NOMO-1 (cell line): ENCODE results near the gene DENND1A.

ENCODE experiments used
- DNase-seq, 2 experiments: peaks; one replicate each; lab custom pipeline; 2025; ENCODE audit not compliant: unreplicated experiment in 2 of 2; lab: John Stamatoyannopoulos, UW

Gene DENND1A

GRCh38 chr9:123775289-123776284 is 154.3 kb downstream of the DENND1A start:
- no peak for DNase-seq

GRCh38 chr9:123773783-123774182 is 156.1 kb downstream of the DENND1A start:
- DNase-seq, result peak in 1 of 2 experiments; percentile 41

GRCh38 chr9:123772967-123773366 is 157.0 kb downstream of the DENND1A start:
- peak; percentile 46 to 60 for DNase-seq

DNA sequence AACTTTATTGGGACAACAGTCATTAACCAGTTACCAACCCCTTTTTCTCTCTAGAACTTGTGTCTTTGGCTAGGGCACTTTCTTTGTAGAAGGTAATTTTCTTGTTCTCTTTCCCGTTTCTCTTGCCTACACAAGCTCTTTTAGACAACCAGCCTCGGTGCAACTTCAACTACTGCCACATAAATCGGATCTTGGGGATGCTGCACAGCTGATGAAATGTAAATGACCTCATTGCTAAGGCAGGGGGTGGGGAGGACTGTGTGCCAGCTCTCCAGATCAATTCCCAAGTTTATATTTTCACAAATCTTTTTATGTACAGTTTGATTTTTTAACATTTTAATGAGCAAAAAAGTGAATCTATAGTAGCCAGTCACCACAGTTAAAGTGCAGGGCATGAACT is 157.6 kb downstream of the DENND1A start:
- no peak for DNase-seq

- DNase-seq, result no peak
Measured at GRCh38 chr9:123771690-123772089, 158.2 kb downstream of the DENND1A start.

- no peak for DNase-seq
Measured at GRCh38 chr9:123769719-123770118, 160.2 kb downstream of the DENND1A start.

GRCh38 chr9:123763910-123764588 is 165.9 kb downstream of the DENND1A start:
- DNase-seq, result no peak

DNA sequence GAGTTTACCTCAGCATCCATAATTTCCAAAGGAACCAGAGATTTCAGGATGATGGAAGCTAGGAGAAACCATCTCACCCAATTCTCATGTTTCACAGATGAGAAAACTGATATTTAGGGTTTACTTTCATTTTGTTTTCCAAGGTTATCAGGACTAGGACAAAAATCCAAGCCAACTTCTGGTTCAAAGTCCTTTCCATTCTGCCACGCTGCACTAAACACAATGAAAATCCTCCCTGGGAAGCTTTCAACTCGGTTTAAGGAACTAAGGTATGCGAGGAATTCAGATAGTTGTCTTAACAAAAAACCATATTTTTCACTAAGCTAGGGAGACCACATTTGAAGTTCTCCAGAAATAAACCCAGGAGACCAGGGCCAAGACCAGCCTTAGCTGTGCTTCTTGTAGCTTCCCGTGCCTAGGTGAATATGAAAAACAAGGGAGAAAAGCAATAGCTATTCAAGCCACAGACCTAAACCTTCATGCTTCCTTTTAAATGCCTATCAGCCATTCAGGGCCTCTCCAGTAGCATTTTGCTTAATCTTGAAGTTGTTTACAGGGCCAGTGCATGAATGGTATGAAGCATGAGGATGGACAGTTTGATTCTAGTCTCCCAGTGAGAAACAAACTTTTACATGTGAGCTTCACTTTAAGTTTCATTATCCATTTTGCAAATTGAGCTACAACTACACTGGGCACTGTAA is 167.9 kb downstream of the DENND1A start:
- DNase-seq, result no peak

DNA sequence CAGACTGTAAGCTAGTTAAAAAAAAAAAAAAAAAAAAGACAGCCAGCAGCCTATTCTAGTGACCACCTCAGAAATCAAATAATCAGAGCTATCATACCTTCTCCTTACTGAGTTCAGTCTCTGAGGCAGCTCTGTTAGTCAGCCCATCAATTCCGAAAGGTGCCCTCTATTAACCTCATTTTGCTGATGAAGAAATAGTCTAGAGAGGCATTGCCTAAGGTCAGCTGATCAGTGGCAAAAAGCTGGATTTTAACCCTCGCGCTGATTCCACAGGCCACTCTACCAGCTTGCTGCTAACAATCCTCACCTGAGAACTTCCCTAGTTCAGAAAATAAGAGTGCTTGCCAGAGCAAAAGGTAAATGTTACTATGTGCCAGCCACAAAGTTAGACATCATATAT is 172.0 kb downstream of the DENND1A start:
- no peak for DNase-seq

GRCh38 chr9:123757547-123757946 is 172.4 kb downstream of the DENND1A start:
- DNase-seq, result no peak

DNA sequence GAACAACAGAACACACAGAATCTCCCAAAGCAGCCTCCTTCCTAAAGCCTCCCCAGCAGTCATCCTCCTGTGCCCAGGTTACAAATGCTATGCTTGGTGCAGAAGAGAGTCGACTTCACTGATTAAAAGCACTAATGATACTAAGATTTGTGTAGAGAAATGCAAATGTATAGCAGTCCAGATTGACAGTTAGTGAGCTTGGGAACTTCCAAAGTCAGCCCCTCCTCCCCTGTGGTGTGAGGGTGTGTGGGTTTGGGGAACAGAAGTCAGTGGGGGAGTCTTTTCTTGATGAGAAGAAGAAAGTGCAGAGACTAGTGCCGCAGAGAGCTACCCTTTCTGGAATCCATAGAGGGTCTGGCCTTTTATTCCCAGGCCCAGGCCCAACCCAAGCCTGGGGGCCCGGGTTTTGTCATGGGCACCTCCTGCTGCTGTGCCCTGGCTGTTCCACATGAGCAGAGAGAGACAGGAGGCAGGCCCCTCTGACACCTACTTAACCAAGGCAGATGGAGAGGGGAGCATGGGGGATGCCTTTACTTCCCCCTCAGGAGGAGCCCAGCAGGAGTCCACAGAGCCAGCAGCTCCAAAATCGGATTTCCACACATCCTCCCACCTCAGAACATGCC is 173.3 kb downstream of the DENND1A start:
- DNase-seq, result no peak

DNA sequence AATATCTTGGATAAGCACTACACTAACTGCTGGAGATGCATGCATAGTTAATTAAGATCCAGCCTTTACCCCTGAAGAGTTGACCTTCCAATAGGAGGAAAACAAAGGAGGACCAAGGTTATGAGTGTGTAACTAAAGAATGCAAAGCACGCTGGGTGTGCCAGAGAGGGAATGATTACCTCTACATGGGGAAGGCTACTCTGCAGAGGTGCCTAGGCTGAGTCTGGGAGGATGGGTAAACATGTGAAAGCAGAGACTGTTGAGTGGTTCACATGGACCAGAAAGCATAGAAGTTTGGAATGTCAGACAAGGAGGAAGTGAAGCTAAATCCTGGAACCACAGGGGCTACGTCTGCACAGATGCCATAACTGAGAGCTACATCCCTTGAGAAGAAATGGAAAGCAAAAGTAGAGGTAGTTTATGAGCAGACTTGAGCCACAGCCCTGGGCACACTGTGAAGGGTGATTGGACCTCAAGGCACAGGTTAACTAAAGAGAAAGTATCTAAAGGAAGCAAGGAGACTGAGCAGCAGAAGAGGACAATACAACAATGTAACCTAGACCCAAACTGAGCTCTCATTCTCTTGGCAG is 176.2 kb downstream of the DENND1A start:
- DNase-seq, result no peak

- DNase-seq, result no peak
Measured at GRCh38 chr9:123753016-123753415, 176.9 kb downstream of the DENND1A start.

DNA sequence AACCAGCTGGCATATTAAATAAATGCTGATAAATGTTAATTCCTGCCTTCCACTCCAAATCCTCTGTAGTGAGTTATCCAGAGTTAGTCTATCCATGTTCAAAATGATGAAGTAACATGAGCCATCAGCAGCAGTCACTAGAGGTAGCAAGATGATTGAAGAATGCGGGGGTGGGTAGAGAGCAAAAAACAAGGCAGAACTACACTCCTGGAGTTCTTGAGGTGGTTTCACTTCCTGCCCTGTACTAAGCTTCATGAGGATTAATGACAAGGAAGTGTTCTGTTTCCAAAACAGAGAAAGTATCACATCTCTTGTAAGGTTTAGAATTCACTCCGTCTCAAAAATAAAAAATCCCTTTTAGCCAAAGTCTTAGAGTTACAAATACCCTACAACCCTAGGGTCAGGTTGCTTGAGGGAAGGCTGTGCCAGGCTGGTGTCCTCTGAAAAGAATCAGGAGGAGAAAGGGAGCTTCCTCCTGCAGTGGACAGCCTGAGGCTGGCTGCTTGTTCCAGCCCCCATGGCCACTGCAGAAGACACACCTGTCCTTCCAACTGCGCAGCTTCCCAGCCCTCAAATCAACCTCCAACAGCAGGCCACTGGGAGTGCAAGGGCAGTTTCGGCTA is 180.2 kb downstream of the DENND1A start:
- DNase-seq, result peak; percentile 82 to 93

GRCh38 chr9:123746765-123747164 is 183.2 kb downstream of the DENND1A start:
- no peak for DNase-seq

- DNase-seq, result no peak
Measured at GRCh38 chr9:123745933-123746332, 184.0 kb downstream of the DENND1A start.

- no peak for DNase-seq
Measured at GRCh38 chr9:123745451-123745850, 184.5 kb downstream of the DENND1A start.

- DNase-seq, result no peak
Measured at GRCh38 chr9:123743737-123744136, 186.2 kb downstream of the DENND1A start.

DNA sequence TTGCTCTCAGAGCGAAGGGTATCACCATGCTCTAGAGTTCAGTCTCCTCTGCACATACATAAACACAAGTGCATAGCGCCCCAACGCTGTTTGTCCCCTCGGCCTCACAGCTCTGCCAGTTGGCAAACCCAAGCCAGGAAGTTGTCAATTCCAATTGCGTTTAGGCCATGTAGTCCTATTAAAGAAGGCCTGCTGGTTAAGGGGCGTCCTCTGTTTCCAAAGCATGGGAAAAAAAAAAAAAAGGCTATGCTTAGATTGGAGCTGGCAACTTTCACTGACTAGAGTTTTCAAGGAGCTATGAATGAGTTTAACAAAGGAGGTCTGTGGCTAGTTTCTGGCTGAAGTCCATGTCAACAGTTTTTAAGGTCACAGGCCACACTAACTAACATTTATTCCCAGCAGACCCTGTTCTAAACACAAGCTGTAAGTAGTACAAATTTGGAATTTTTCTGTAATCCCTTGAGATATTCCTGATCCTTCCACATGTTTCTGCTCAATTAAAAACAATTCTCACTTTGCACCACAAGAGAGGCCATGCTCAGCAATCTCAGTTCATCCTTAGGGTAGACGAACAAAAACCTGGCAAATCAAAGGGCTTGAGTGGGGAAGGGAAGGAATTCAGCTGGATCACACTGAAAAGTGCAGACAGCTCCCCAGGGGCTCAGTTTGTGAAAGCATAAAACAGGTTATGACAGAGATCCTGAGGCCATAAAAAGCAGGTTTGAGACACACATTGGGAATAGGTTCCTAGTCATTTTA is 187.7 kb downstream of the DENND1A start:
- no peak for DNase-seq
